GM18511 (cell line): ENCODE data around the gene DRD2.

Experiments
- ATAC-seq: cut with Tn5 transposase; IDR thresholded peaks from one replicate; pipeline ENCODE4 v1.9.1; 2021; ENCODE audit warnings: mild to moderate bottlenecking, moderate library complexity; ENCODE audit not compliant: unreplicated experiment

DRD2 gene

DNA sequence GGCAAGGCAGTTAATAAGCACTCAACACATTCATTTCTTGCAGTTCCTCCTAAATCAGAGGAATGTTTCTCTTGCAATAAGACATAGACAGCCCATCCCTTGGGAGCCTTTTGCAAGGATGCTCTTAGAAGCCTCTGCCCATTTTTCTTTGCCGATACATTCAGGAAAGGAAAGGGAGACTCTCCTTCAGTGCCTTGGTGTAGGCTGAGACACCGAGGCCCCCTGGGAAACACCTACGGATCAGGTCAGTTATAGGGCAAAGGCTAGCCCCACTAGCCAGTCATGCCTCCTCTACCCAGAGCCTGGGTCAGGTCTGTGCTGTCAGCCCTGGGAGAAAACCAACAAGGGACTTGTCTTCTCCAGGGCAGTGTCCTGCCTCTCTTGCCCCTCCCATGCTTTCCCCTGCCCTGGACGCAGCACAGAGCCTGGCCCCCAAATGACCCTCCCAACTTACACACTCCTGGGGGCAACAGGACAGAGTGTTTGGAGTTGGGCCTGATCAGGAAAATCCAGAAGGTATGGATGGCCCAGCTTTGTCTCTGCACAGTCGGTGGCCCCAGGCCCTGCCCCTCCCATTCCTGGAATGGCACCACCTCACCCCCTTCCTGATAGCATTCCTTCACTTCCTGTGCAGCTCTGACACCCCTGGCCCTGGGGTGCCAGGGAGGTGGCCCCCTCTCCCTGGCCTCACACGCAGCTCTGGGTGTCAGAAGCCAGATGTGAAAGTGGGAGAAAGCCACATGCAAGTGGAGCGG lies 69.3 kb downstream of the DRD2 start:
- ATAC-seq, result no peak

DNA sequence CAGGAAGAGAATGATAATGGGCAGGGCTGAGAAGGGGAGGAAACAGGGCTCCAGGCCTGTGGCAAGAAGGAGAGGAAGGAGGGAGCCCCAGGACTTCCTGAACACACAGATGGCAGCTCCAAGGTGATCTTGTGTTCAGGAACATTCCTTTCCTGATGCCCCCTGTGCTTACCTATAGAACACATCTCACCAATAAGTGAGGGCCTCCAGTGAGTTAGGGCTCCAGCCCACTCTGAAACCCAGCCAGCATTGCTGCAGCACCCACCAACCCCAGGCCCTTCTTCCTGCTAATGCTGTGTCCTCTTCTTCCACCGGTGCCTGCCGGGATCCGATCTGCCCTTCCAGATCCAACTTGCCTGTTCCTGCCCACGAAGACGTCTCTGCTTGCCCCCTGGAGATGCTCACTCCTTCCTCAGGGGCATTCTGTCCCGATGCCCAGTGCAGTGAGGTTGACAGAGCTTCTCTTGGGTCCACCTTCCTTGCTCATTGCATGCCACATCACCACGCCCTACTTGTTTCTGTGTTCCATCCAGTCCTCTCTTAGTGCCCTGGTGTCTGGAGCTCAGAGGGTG lies 70.3 kb downstream of the DRD2 start:
- no peak for ATAC-seq

DNA sequence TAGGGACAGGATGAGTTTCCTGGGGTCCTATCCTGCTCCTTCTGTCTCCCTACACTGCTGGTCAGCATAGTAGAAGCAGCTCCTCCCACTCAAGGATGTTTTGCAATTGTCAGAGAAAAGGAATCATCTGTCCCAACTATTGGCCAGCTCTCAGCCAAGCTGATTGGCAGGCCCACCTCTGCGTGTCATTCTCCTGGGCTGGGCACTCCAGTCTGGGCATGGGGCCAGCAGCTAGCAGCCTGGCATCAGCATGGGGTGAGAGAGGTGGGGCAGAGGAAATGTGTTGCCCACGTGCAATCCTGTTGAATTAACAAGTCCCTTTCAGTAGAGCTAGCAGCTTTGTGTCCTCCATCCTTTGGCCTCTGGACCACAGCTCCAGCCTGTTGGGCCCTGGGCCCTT lies 73.5 kb downstream of the DRD2 start:
- no peak for ATAC-seq

DNA sequence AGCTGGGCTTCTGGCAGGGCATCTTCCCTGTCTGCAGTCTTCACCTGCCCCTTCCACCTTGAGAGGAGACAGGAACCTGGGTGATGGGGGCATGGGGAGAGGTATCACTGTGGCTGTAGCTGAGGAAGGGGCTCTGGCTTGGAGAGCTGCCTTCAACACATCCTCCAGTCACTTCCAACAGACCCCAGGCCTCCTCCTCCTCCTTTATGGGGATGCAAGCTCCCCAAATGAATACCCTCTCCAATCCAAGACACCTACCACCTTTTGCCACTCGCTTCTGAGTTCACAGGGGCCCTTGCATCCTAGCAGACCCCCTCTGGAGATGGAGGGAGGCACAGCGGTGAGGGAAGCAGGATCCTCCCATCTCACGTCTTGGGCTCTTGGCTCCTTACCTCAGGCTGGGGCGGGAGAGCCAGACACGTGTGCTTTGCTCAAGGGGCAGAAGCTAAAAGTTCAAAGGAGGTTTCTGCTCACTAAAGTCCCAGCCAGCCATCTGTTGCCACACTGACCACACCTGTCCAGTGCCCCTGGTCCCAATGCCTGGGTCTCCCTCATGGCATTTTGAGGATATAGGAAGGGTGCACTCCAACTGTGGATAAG lies 74.5 kb downstream of the DRD2 start:
- ATAC-seq, result no peak

DNA sequence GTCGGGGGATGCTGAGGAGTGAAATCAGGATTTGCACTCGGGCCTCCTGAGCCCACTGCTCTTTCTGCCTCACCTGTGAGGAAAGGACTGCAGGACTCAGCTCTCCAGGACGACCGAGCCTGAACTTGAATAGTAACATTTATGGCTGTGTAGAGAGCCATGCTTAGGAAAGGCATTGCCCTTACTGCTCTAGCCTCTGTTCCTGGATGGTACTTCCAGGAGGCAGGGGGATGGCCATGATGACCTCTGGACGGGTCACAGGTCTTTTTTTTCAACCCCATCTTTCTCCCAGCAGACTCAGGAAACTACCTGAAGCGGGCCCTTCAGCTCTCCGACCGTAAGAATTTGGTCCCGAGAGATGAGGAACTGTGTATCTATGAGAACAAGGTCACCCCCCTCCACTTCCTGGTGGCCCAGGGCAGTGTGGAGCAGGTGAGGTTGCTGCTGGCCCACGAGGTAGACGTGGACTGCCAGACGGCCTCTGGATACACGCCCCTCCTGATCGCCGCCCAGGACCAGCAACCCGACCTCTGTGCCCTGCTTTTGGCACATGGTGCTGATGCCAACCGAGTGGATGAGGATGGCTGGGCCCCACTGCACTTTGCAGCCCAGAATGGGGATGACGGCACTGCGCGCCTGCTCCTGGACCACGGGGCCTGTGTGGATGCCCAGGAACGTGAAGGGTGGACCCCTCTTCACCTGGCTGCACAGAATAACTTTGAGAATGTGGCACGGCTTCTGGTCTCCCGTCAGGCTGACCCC lies 76.3 kb downstream of the DRD2 start:
- ATAC-seq, result no peak

DNA sequence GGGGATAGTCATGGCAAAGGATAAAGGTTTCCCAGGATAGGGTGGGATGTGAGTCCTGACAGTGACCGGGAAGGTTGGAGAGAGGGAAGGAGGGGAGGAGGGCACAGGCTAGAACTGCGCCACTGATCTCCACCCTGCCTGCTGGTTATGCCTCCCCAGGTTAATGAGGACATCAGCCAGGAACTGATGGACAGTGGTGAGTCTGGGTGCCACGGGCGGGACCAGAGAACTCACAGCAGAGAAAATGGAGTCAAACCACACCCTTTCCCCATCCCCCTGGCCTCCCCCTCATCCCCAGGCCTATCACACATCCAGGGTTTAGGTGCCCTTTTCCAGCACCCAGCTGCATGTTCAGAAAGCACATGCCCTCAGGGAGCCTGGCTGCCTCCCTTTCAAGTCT lies 77.4 kb downstream of the DRD2 start:
- ATAC-seq, result no peak

DNA sequence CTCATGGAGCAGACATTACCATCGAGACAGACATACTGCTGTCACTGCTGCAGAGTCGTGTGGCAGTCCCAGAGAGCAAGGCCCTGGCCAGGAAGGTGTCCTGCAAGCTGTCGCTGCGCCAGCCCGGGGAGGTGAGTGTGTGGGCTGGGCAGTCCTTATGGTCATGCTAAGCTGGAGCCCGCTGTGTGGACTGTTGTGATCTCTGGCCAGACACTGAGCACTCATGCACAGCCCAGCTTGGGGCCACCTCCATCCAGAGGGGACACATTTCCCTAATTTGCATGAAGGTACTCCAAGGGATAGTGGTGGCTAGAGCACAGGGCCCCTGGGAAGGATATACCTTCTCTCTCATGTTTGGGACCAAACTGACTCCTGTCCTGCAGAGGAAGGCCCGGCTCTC lies 78.0 kb downstream of the DRD2 start:
- no peak for ATAC-seq

DNA sequence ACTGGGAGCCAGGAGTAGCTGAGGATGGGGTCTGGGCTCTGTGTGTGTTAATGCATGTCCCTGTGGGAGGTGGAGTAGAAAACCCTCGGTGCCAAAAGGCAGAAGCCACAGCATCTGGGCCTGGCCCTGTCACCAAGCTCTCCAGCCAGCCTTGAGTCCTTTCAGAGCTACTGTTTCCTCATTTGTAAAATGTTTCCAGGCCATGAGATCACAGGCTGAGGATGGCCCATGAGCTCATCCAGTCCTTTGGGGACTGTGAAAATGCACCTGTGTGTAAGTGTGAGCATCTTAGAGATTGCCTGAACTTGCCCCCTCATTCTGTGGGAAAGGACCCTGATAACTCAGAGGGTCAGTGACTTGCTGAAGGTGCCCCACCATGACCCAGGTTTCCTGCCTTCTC lies 78.5 kb downstream of the DRD2 start:
- no peak for ATAC-seq

DNA sequence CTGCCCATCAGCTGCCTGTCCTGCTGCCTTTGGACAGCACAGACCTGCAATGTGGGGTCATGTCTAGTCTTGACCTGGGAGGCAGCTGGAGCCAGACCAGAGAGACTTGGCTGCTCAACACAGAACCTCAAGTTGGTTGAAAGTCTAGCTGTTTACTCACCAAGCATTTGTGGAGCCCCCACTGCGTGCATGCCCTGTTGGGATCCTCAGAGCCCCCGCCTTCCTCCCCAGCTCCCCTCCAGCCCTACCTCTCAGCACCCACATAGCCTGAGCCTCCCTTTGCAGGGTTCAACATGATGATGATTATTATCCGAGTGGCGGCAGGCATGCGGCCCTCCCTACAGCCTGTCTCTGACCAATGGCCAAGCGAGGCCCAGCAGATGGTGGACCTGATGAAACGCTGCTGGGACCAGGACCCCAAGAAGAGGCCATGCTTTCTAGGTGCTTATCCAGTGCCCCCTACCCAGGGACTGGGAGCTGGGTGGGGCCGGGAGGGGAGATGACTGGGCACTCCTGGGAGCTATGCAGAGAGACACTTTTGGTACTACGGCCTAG lies 79.3 kb downstream of the DRD2 start:
- no peak for ATAC-seq

DNA sequence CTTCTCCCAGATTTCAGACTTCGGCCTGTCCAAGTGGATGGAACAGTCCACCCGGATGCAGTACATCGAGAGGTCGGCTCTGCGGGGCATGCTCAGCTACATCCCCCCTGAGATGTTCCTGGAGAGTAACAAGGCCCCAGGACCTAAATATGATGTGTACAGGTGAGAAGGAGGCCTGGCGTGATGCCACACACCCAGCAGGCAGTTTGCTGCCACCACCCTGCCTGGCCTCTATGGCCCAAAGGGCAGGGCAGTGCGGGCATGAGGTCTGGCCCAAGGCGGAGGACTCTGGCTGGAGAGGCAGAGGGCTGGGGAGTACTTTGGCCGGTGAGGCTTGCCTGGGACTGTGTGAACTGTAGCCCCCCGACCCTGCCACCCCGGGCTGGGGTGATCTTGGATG lies 80.3 kb downstream of the DRD2 start:
- no peak for ATAC-seq

DNA sequence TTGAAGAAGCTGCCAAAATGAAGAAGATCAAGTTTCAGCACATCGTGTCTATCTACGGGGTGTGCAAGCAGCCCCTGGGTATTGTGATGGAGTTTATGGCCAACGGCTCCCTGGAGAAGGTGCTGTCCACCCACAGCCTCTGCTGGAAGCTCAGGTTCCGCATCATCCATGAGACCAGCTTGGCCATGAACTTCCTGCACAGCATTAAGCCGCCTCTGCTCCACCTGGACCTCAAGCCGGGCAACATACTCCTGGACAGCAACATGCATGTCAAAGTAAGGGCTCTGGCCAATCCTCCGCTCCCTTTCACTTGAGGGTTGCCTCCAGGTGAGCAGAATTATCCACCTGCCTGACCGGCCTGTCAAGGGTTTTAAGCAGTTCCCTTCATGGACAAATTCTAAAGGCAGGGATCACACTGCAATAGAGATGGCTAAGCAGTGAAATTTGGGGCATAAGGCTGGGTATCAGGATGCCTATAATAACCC lies 81.7 kb downstream of the DRD2 start:
- no peak for ATAC-seq

DNA sequence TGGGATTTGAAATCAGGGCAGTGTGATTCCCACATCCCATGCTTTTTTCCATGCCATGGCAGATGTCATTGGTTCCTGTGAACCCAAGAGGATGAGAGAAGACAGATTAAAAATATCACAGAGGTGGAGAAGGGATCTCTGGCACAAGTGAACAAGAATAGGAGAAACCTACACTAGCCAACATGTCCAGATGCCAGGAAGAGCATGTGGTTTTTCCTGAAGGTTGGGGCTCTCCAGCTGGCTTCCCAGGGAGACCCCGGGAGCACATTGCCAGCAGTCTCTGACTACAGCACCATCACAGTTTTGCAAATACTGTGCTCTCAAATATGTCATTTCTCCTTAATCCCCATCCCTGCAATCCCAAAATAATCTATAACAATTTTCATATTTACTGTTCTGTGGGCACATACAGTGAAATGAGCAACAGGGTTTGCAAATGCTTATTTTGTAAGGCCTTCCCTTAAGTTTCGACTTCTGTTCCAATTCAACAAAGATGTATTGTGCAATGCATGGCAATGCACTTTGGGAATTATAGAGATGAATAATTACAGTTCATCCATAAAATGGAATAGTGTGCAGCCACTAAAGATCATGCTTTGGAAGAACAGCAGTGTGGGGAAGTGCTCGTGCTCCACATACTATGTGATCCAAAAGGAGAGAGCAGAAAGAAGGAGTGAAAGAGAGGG lies 82.8 kb downstream of the DRD2 start:
- ATAC-seq, result no peak

DNA sequence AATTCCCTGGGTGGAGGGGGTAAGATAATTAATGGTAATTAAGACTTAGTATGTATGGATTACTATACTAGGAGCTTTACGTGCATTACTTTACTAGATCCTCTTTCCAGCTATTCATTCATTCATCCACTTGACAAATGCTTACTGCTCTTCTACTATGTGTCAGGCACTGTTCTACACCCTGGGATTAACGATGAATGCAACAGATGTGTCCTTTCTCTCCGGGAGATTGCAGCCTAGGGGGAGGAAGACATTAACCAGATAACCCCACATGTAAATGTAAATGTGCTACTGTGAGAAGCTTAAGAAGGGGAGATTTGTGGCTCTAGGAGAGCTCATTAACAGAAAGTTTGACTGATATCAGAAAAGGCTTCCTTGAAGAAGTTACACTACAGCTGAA lies 85.9 kb downstream of the DRD2 start:
- ATAC-seq, result no peak

DNA sequence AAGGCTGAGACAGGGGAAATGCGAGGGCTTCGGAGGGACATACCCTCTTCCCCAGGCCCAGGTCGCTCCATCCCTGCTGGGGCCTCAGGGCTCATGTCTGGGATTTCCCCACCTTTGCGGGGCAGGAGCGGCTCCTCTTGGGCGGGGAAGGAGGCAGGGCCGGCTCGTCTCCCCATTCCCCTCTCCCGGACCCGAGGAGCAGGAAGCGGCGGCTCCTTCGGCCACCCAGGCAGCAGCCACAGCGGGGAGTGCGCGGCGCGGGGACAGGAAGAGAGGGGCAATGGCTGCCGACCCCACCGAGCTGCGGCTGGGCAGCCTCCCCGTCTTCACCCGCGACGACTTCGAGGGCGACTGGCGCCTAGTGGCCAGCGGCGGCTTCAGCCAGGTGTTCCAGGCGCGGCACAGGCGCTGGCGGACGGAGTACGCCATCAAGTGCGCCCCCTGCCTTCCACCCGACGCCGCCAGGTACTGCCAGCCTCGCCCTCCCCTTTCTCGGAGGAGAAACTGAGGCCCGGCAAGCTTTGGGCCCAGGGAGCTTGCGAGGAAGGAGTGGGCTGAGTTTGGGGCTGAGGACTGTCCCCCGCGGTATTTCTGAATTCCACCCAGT lies 87.5 kb downstream of the DRD2 start, which contains the start of gene ANKK1:
Gene ANKK1 (plus strand): TSS at position 175 of the 607 bp plus-strand sequence. CDS start 106 bp downstream, at position 281.
- ATAC-seq, result no peak

DNA sequence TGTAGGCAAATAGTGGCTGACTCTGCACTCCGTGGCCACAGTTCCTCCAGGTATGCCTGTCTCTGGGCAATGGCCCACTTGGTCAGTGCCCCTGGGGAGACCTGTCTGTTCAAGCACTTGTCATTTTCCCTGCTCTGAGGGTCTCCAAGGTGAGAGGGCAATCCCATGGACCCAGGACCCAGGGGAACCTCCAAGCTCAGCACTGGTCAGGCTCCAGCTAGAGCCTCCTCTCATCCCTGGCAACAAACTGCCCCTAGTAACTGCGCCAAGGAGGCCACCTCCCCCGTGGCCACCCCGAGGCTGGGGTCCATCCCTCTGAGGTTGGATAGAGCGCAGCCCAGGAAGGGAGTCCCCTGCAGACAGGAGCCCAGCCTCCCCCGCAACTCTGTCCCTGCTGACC lies 88.3 kb downstream of the DRD2 start:
- no peak for ATAC-seq

DNA sequence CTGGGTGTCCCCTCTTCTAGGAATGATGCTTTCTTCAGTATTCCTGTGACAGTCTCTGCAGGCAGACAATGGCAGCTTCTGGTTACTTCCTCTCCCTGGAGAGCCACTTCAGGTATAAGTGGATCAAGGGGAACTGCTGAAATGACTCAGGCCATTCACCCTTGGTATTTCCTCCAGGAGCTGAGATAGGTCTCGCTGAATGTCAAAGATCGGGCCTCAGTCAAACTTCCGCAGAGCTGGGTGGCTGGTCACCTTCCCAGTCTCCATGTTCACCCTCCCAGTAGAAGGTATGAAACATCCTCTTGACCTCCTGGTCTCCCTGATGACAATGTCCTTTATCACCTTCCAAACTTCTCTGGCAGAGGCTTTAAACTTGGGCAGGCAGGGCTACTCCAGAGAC lies 89.4 kb downstream of the DRD2 start:
- ATAC-seq, result no peak

DNA sequence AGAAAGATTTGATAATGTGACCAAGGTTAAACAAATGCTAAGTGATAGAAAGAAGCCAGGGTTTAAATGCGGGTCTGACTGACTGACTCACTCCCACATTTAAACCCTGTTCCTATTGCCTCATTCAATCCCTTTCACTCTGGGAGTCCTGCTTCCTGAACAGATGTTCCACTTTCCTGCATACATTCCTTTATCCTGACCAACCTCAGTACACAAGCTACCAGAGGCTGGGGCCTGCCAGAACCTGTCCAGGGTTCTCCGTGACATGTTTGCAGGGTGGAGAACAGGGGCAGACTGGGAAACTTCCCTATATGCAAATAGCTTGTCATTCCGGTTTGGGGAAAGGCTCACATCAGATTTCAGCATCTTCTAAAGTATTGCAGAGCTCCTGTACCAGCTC lies 90.6 kb downstream of the DRD2 start:
- no peak for ATAC-seq

DNA sequence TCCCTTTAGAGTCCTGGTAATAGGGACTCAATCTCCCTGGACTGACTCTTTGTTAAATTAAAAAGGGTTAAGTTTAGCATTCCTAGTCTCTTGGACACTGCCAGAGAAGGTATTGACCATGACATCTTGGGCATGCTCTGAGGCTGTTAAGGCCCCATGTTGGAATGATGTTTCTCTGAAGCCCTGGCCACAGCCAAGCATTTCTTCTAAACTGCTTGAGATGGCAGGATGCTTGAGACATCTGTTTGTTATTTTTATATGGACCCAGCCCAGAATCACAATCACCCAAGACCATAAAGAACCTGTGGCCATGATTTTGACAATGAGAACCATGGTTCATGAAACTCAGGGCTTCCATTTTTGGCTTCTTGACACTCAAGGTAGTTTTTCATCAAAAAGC lies 93.1 kb downstream of the DRD2 start:
- ATAC-seq, result no peak

DNA sequence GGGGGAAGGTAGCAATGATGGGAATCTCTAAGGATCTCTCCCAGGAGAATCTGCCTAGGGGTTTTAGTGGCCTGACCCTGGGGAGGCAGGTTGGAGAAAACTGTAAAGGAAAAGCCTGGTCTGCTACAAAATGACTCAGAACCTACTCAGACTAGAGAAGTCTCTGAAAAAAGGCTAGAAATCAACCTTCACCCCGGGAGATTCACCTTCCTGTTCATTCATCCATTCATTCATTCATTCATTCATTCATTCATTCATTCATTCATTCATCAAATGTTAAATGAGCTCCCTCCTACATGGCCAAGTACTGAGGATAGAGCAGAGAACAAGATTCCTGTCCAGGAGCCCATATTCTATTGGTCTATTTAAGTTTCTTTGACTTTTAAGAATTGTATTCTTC lies 96.5 kb downstream of the DRD2 start:
- no peak for ATAC-seq

DNA sequence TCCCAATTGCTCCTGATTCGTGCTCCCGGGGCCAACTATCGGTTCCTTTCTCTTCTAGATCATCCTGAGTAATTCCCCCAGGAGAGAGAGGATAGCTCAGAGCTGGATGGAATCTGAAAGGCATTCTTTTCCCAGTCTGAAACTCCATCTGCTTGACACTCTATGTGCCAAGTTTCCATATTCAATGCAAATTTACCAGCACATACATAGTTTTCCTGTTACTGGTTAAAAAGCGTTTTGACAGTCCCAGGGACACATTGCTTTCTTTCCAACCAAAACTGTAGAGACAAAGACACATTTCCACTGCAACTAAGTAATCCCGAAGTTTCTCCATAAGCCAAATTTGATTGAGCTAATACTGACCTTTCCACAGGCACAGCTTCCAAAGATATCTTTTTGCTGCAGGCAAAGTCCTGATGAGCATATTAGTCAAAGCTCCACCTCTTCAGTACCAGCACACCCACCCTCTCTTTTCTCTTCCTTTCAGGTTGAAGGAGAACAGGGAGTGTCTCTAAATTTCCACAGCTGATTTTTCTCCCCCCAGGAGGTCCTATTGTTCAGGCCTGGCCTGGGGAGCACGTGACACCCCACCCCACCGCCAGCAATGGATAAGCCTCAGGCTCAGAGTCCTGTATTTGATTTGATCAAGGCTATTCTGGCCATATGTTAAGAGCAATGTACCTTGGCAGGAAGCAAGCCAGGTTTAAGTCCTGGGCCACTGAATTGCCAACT lies 97.4 kb downstream of the DRD2 start:
- ATAC-seq, result no peak
